HepG2 (cell line): Measurements from ENCODE around the gene CEBPA. TPM values are rescaled to one million over a fixed set of nuclear protein-coding genes. Genes with fewer than 3 reads are reported as not detected.

Experiments
- BCL3 ChIP-seq: sonication (generic); formaldehyde crosslinking; IDR thresholded peaks from 2 replicates; pipeline ENCODE4 v1.5.1; 2020; ENCODE audit warnings: mild to moderate bottlenecking, missing genetic modification reagents, moderate library complexity
- EED ChIP-seq: sonication (generic); formaldehyde crosslinking; IDR thresholded peaks from 2 replicates; pipeline ENCODE4 v1.5.0; 2020; ENCODE audit warnings: mild to moderate bottlenecking, missing genetic modification reagents
- ELF1 ChIP-seq: sonication (generic); formaldehyde crosslinking; IDR thresholded peaks from 2 replicates; pipeline ENCODE4 v1.4.0; 2020; ENCODE audit warnings: missing genetic modification reagents
- FOSL1 ChIP-seq: sonication (generic); formaldehyde crosslinking; IDR thresholded peaks from 2 replicates; pipeline ENCODE4 v1.9.0; 2021; ENCODE audit warnings: missing genetic modification reagents, borderline replicate concordance
- GATA4 ChIP-seq: sonication (generic); IDR thresholded peaks from 2 replicates; pipeline ENCODE4 v1.6.1; 2016; ENCODE audit warnings: antibody characterized with exemption, low read depth, borderline replicate concordance
- HDAC1 ChIP-seq: sonication (generic); formaldehyde crosslinking; IDR thresholded peaks from 2 replicates; pipeline ENCODE4 v1.5.1; 2020; ENCODE audit warnings: mild to moderate bottlenecking, missing genetic modification reagents
- HOXA9 ChIP-seq: sonication (generic); formaldehyde crosslinking; IDR thresholded peaks from 2 replicates; pipeline ENCODE4 v1.8.1; 2022; ENCODE audit warnings: missing genetic modification reagents, mild to moderate bottlenecking, moderate library complexity, borderline replicate concordance
- JUND ChIP-seq: sonication (generic); formaldehyde crosslinking; IDR thresholded peaks from 2 replicates; pipeline ENCODE4 v1.8.0; 2022; ENCODE audit warnings: mild to moderate bottlenecking, missing genetic modification reagents
- KAT8 ChIP-seq: IDR thresholded peaks from 2 replicates; pipeline ENCODE4 v1.6.1; 2016; ENCODE audit warnings: missing genetic modification reagents, missing compliant biosample characterization
- KMT2A ChIP-seq: sonication (generic); formaldehyde crosslinking; IDR thresholded peaks from 2 replicates; pipeline ENCODE4 v1.4.0; 2020; ENCODE audit warnings: missing genetic modification reagents
- MED8 ChIP-seq: sonication (generic); formaldehyde crosslinking; IDR thresholded peaks from 2 replicates; pipeline ENCODE4 v1.8.1; 2023; ENCODE audit warnings: mild to moderate bottlenecking, missing genetic modification reagents; ENCODE audit not compliant: insufficient replicate concordance
- MEIS2 ChIP-seq: sonication (generic); formaldehyde crosslinking; IDR thresholded peaks from 2 replicates; pipeline ENCODE4 v1.9.0; 2021; ENCODE audit warnings: mild to moderate bottlenecking, missing genetic modification reagents
- PITX1 ChIP-seq: sonication (generic); formaldehyde crosslinking; IDR thresholded peaks from 2 replicates; pipeline ENCODE4 v1.5.1; 2020; ENCODE audit warnings: mild to moderate bottlenecking, missing genetic modification reagents
- POLR2AphosphoS5 ChIP-seq: IDR thresholded peaks from 2 replicates; pipeline ENCODE4 v1.6.1; 2012; ENCODE audit warnings: low read depth, low read length
- ZBTB34 ChIP-seq: sonication (generic); formaldehyde crosslinking; IDR thresholded peaks from 2 replicates; pipeline ENCODE4 v1.8.0; 2022; ENCODE audit warnings: mild to moderate bottlenecking, missing genetic modification reagents
- ZBTB7A ChIP-seq: sonication (generic); formaldehyde crosslinking; IDR thresholded peaks from 2 replicates; pipeline ENCODE4 v1.8.0; 2022; ENCODE audit warnings: mild to moderate bottlenecking, missing genetic modification reagents
- ZNF205 ChIP-seq: IDR thresholded peaks from 2 replicates; pipeline ENCODE4 v1.6.1; 2018; ENCODE audit warnings: missing biosample characterization, missing genetic modification reagents
- ZNF331 ChIP-seq: sonication (generic); formaldehyde crosslinking; IDR thresholded peaks from 2 replicates; pipeline ENCODE4 v1.4.0; 2020; ENCODE audit warnings: missing genetic modification reagents
- ZNF609 ChIP-seq: sonication (generic); formaldehyde crosslinking; IDR thresholded peaks from 2 replicates; pipeline ENCODE4 v1.4.0; 2020; ENCODE audit warnings: mild to moderate bottlenecking, missing genetic modification reagents, borderline replicate concordance
- ZNF766 ChIP-seq: sonication (generic); formaldehyde crosslinking; IDR thresholded peaks from 2 replicates; pipeline ENCODE4 v1.5.0; 2020; ENCODE audit warnings: missing genetic modification reagents, borderline replicate concordance
- ZNF772 ChIP-seq: sonication (generic); formaldehyde crosslinking; IDR thresholded peaks from 2 replicates; pipeline ENCODE4 v1.5.0; 2020; ENCODE audit warnings: mild to moderate bottlenecking, missing genetic modification reagents
- ZNF781 ChIP-seq: sonication (generic); formaldehyde crosslinking; IDR thresholded peaks from 2 replicates; pipeline ENCODE4 v1.5.1; 2020; ENCODE audit warnings: borderline replicate concordance, mild to moderate bottlenecking, missing genetic modification reagents; ENCODE audit errors: not compliant biosample characterization
- ZSCAN25 ChIP-seq: sonication (generic); formaldehyde crosslinking; IDR thresholded peaks from 2 replicates; pipeline ENCODE4 v1.8.0; 2022; ENCODE audit warnings: mild to moderate bottlenecking, missing genetic modification reagents
- polyA plus RNA-seq, 8 experiments: library from polyadenylated mRNA; depleted of rRNA in 3 of 8; stranded (reverse) in 7 of 8; unstranded in 1 of 8; fragments of >200 nt; fragmentation: Illumina TruSeq in 4 of 8; extraction: Trizol in 4 of 8; gene quantifications; 2 replicates each; pipeline versions ENCODE4 v1.2.1 to v1.2.3, GENCODE V29; 2011 to 2016; ENCODE audit warnings: low read depth in 4 of 8, missing spikeins in 1 of 8, mixed read lengths in 1 of 8; ENCODE audit not compliant: insufficient read depth in 1 of 8
- total RNA-seq, 5 experiments: library from RNA; depleted of rRNA; stranded (reverse); fragments of >200 nt; fragmentation: Illumina TruSeq; extraction: Trizol; gene quantifications; 2 replicates each; pipeline ENCODE4 v1.2.3, GENCODE V29; 2016; ENCODE audit warnings: low read depth in 1 of 5

Gene CEBPA
- total and polyA plus RNA-seq, 2 of the 13 experiments (the other 11 are each of a cell fraction or from before 2014, with no cell fraction given) = 24.8 to 103 TPM

GRCh38 chr19:33275933-33276619 is 26.3 kb downstream of the CEBPA start (continued):
- peak; percentile 95 for TF ChIP-seq MEIS2
- peak; percentile 33 for TF ChIP-seq ZNF781 (CRISPR knock-in tag)
- TF ChIP-seq HDAC1 = peak; percentile 96
- peak; percentile 99 for TF ChIP-seq ZNF609 (CRISPR knock-in tag)
- peak; percentile 97 for TF ChIP-seq ZBTB7A
- TF ChIP-seq JUND (CRISPR knock-in tag) = peak; percentile 68; the same call in 1 of the 2 replicates
- TF ChIP-seq PITX1 (CRISPR knock-in tag) = peak; percentile 96
- TF ChIP-seq HOXA9 (CRISPR knock-in tag) = 0 out of 2 replicates have a peak, but pooled peaks have one; percentile 14
- TF ChIP-seq ZSCAN25 (CRISPR knock-in tag) = peak; percentile 93
- 0 out of 2 replicates have a peak, but pooled peaks have one; percentile 40 for TF ChIP-seq ZNF766 (CRISPR knock-in tag)
- peak; percentile 60; the same call in 1 of the 2 replicates for TF ChIP-seq BCL3 (CRISPR knock-in tag)
- TF ChIP-seq ELF1 (CRISPR knock-in tag) = peak; percentile 31
- TF ChIP-seq ZNF772 (CRISPR knock-in tag) = peak; percentile 98
- TF ChIP-seq FOSL1 (CRISPR knock-in tag) = 0 out of 2 replicates have a peak, but pooled peaks have one; percentile 49
- TF ChIP-seq KAT8 (CRISPR knock-in tag) = peak; percentile 87
- TF ChIP-seq EED (CRISPR knock-in tag) = peak; percentile 23; the same call in 1 of the 2 replicates
- TF ChIP-seq ZNF205 (CRISPR knock-in tag) = peak; percentile 95; the same call in 1 of the 2 replicates
- peak; percentile 37; the same call in 1 of the 2 replicates for TF ChIP-seq KMT2A (CRISPR knock-in tag)
- TF ChIP-seq POLR2AphosphoS5 = peak; percentile 33; the same call in 1 of the 2 replicates
- peak; percentile 97 for TF ChIP-seq MED8 (CRISPR knock-in tag)
- peak; percentile 85 for TF ChIP-seq ZNF331 (CRISPR knock-in tag)
- peak; percentile 74; the same call in 1 of the 2 replicates for TF ChIP-seq ZBTB34
- TF ChIP-seq GATA4 = peak; percentile 68; the same call in 1 of the 2 replicates
